OCI-LY1 (cell line): Measurements from ENCODE around the gene N4BP2L2.

Source experiments
- H2AFZ ChIP-seq: fragments of 200-600 bp; sonication (generic), shearing (Covaris generic); 2 replicates; pipeline ENCODE4 v1.6.0; 2014; ENCODE audit warnings: antibody characterized with exemption, mild to moderate bottlenecking, low read length
- H3F3A ChIP-seq: fragments of 200-600 bp; sonication (generic), shearing (Covaris generic); 2 replicates; pipeline ENCODE4 v1.6.0; 2014; ENCODE audit warnings: mild to moderate bottlenecking, antibody characterized with exemption, low read length, moderate library complexity; ENCODE audit not compliant: insufficient read depth
- H3K27ac ChIP-seq: fragments of 200-600 bp; sonication (generic); 2 replicates; pipeline ENCODE4 v1.5.1; 2014; ENCODE audit warnings: low read length, mixed run types, mild to moderate bottlenecking, low read depth; ENCODE audit not compliant: poor library complexity, severe bottlenecking
- H3K27me3 ChIP-seq: fragments of 200-600 bp; sonication (generic); 2 replicates; pipeline ENCODE4 v1.6.0; 2014; ENCODE audit warnings: antibody characterized with exemption, mild to moderate bottlenecking, low read length, moderate library complexity; ENCODE audit not compliant: insufficient read depth
- H3K36me3 ChIP-seq: fragments of 200-600 bp; sonication (generic); 2 replicates; pipeline ENCODE4 v1.6.1; 2014; ENCODE audit warnings: mild to moderate bottlenecking, antibody characterized with exemption, low read length, moderate library complexity, mixed read lengths; ENCODE audit not compliant: insufficient read depth
- H3K4me1 ChIP-seq: fragments of 200-600 bp; sonication (generic); 2 replicates; pipeline ENCODE4 v1.5.1; 2014; ENCODE audit warnings: mild to moderate bottlenecking, low read length, moderate library complexity; ENCODE audit not compliant: insufficient read depth, severe bottlenecking
- H3K4me2 ChIP-seq: fragments of 200-600 bp; sonication (generic), shearing (Covaris generic); 2 replicates; pipeline ENCODE4 v1.6.1; 2014; ENCODE audit warnings: low read length
- H3K4me3 ChIP-seq: fragments of 200-600 bp; sonication (generic); 2 replicates; pipeline ENCODE4 v1.5.1; 2014; ENCODE audit warnings: low read length, low read depth, mild to moderate bottlenecking, mixed read lengths; ENCODE audit not compliant: poor library complexity, severe bottlenecking
- H3K79me2 ChIP-seq: fragments of 200-600 bp; shearing (Covaris generic); 2 replicates; pipeline ENCODE4 v1.6.1; 2016; ENCODE audit warnings: mixed run types, low read length, mixed read lengths; ENCODE audit not compliant: insufficient read depth
- H3K9ac ChIP-seq: fragments of 200-600 bp; sonication (generic), shearing (Covaris generic); 2 replicates; pipeline ENCODE4 v1.6.1; 2014; ENCODE audit warnings: mild to moderate bottlenecking, low read length, mixed read lengths
- H3K9me2 ChIP-seq: fragments of 200-600 bp; sonication (generic), shearing (Covaris generic); 2 replicates; pipeline ENCODE4 v1.6.1; 2014; ENCODE audit warnings: low read depth, mild to moderate bottlenecking, low read length, mixed read lengths
- H3K9me3 ChIP-seq: fragments of 200-600 bp; shearing (Covaris generic); 2 replicates; pipeline ENCODE4 v1.6.1; 2014; ENCODE audit warnings: low read length, mixed read lengths
- H4K20me1 ChIP-seq: fragments of 200-600 bp; sonication (generic), shearing (Covaris generic); 2 replicates; pipeline ENCODE4 v1.6.0; 2016; ENCODE audit warnings: mild to moderate bottlenecking, low read length; ENCODE audit not compliant: insufficient read depth
- CTCF ChIP-seq: fragments of 200-600 bp; sonication (generic), shearing (Covaris generic); IDR thresholded peaks from 2 replicates; pipeline ENCODE4 v1.5.1; 2017; ENCODE audit warnings: mild to moderate bottlenecking, antibody characterized with exemption, low read length, moderate library complexity, mixed read lengths
- EZH2 ChIP-seq: fragments of 200-600 bp; sonication (generic), shearing (Covaris generic); IDR thresholded peaks from 2 replicates; pipeline ENCODE4 v1.8.0; 2017; ENCODE audit warnings: borderline replicate concordance, mixed run types, mild to moderate bottlenecking, antibody characterized with exemption, low read length, moderate library complexity, mixed read lengths

N4BP2L2 gene

GRCh38 chr13:32448972-32449371 lies 89.6 kb downstream of the N4BP2L2 start:
- Histone ChIP-seq H3K79me2 (no peaks in the 10 kb centered on the region), H3K4me1 (no peaks in the 10 kb centered on the region), H3K27me3 (no peaks in the 10 kb centered on the region), H4K20me1 (no peaks in the 10 kb centered on the region), H3K9ac (no peak overlapping the region), H3K4me3 (no peak overlapping the region), H3K9me3 (no peaks in the 10 kb centered on the region), H3K9me2 (no peaks in the 10 kb centered on the region), H3K27ac (no peak overlapping the region), H2AFZ (no peak overlapping the region), H3K4me2 (no peak overlapping the region), H3F3A (no peaks in the 10 kb centered on the region), H3K36me3 (no peaks in the 10 kb centered on the region)
- no peak for TF ChIP-seq EZH2
- TF ChIP-seq CTCF = no peak

- Histone ChIP-seq H3K9ac (no peak overlapping the region), H3K4me2 (no peak overlapping the region), H3K27me3 (no peaks in the 10 kb centered on the region), H3K4me3 (no peak overlapping the region), H3K79me2 (no peaks in the 10 kb centered on the region), H3F3A (no peaks in the 10 kb centered on the region), H3K9me3 (no peaks in the 10 kb centered on the region), H3K4me1 (no peaks in the 10 kb centered on the region), H2AFZ (no peak overlapping the region), H3K27ac (no peak overlapping the region), H4K20me1 (no peaks in the 10 kb centered on the region), H3K36me3 (no peaks in the 10 kb centered on the region), H3K9me2 (no peaks in the 10 kb centered on the region)
- TF ChIP-seq EZH2 = no peak
- TF ChIP-seq CTCF = no peak
Measured at GRCh38 chr13:32447894-32448623, 90.5 kb downstream of the N4BP2L2 start.

GRCh38 chr13:32446773-32447465 lies 91.7 kb downstream of the N4BP2L2 start:
- H3K27ac ChIP-seq = no peak overlapping the region
- no peak for TF ChIP-seq EZH2
- TF ChIP-seq CTCF = no peak
- H3K9ac ChIP-seq = no peak overlapping the region
- H3K9me2 ChIP-seq = no peaks in the 10 kb centered on the region
- no peak overlapping the region for H2AFZ ChIP-seq
- no peaks in the 10 kb centered on the region for H3K36me3 ChIP-seq
- H4K20me1 ChIP-seq = no peaks in the 10 kb centered on the region
- no peak overlapping the region for H3K4me3 ChIP-seq
- no peaks in the 10 kb centered on the region for H3K9me3 ChIP-seq
- H3F3A ChIP-seq = no peaks in the 10 kb centered on the region
- H3K27me3 ChIP-seq = no peaks in the 10 kb centered on the region
- no peaks in the 10 kb centered on the region for H3K4me1 ChIP-seq
- no peaks in the 10 kb centered on the region for H3K79me2 ChIP-seq
- no peak overlapping the region for H3K4me2 ChIP-seq
